ENCODE results near the gene FGF14. TPM values are rescaled to one million over a fixed set of nuclear protein-coding genes. Genes with fewer than 3 reads are reported as not detected.

FGF14 gene
- total and polyA plus RNA-seq, 2 donors (not counting 3 experiments of a cell fraction or from before 2014, with no cell fraction given): not detected

GRCh38 chr13:101712026-101712348 lies 689.9 kb downstream of the FGF14 start:
- FAIRE-seq (no peak), DNase-seq (ENCODE audit: low read depth, low spot score) (peak; percentile 8)
- Histone ChIP-seq H3K4me3 (replicated peaks in 1 of 3; ENCODE audit: insufficient read depth in 1 of 3, low read depth in 1 of 3, low read length in 3 of 3) (no peak overlapping the region), H3K9me1 (replicated peaks; ENCODE audit: control insufficient read depth, extremely low read depth, insufficient read depth, low read length) (no peaks in the 10 kb centered on the region), H3K4me2 (ENCODE audit: insufficient read depth, low read length) (no peak overlapping the region), H3K36me3 (ENCODE audit: control insufficient read depth in 2 of 2, extremely low read depth in 1 of 2, insufficient read depth in 2 of 2, low read length in 2 of 2) (no peaks in the 10 kb centered on the region), H3K27ac (ENCODE audit: insufficient read depth, low read depth, low read length) (no peak overlapping the region), H4K20me1 (replicated peaks; ENCODE audit: control insufficient read depth, extremely low read depth, insufficient read depth, low read length) (no peaks in the 10 kb centered on the region), H3K4me1 (ENCODE audit: control insufficient read depth, extremely low read depth, insufficient read depth, low read length) (no peaks in the 10 kb centered on the region), H3K9me3 (replicated peaks; ENCODE audit: control insufficient read depth, insufficient read depth, low read length) (no peaks in the 10 kb centered on the region), H3K79me2 (ENCODE audit: control insufficient read depth, insufficient read depth, low read length) (no peaks in the 10 kb centered on the region), H3K9ac (replicated peaks; ENCODE audit: extremely low read depth, insufficient read depth, low read length) (no peak overlapping the region), H2AFZ (ENCODE audit: low read depth, low read length) (no peak overlapping the region), H3K27me3 (ENCODE audit: control insufficient read depth in 2 of 2, insufficient read depth in 2 of 2, low read length in 2 of 2) (no peaks in the 10 kb centered on the region)
- ChIA-PET POLR2A (no interaction called here), CTCF (no interaction called here)
- TF ChIP-seq EZH2 (IDR thresholded peaks at IDR 0.05; ENCODE audit: borderline replicate concordance, low read depth, low read length, severe bottlenecking) (no peak), POLR2A (IDR thresholded peaks at IDR 0.05; ENCODE audit: low read depth, low read length) (no peak)
- intact Hi-C loops (cut with micrococcal nuclease): no loop called here
- no TSS peak for BruUV-seq (replicated peaks)
- dilution Hi-C loops (cut with MboI; ENCODE audit: extremely low pct_ligation_motif_present, low sequenced_read_pairs): no loop called here

GRCh38 chr13:101711307-101712025 lies 690.4 kb downstream of the FGF14 start:
- H3K9me3 ChIP-seq (replicated peaks; ENCODE audit: control insufficient read depth, insufficient read depth, low read length): no peaks in the 10 kb centered on the region
- intact Hi-C loops (cut with micrococcal nuclease) (loop anchor here (1.0 kb wide), 1 partner anchor 39 kb away; no protein-coding TSS in a partner anchor), dilution Hi-C loops (cut with MboI; ENCODE audit: extremely low pct_ligation_motif_present, low sequenced_read_pairs) (no loop called here)
- H2AFZ ChIP-seq (ENCODE audit: low read depth, low read length): no peak overlapping the region
- DNase-seq (ENCODE audit: low read depth, low spot score) (no peak), FAIRE-seq (no peak)
- no peaks in the 10 kb centered on the region for H3K9me1 ChIP-seq (replicated peaks; ENCODE audit: control insufficient read depth, extremely low read depth, insufficient read depth, low read length)
- no peaks in the 10 kb centered on the region for H3K4me1 ChIP-seq (ENCODE audit: control insufficient read depth, extremely low read depth, insufficient read depth, low read length)
- POLR2A ChIA-PET: no interaction called here
- no peak overlapping the region for H3K27ac ChIP-seq (ENCODE audit: insufficient read depth, low read depth, low read length)
- no peak overlapping the region for H3K4me3 ChIP-seq (replicated peaks in 1 of 3; ENCODE audit: insufficient read depth in 1 of 3, low read depth in 1 of 3, low read length in 3 of 3)
- TF ChIP-seq MYC (IDR thresholded peaks at IDR 0.05; ENCODE audit: low read depth, low read length) (no peak), JUN (IDR thresholded peaks at IDR 0.05; ENCODE audit: borderline replicate concordance, insufficient read depth, insufficient read length, low read depth) (no peak), MAX (IDR thresholded peaks at IDR 0.05; ENCODE audit: insufficient read depth, insufficient read length) (no peak), GATA2 (IDR thresholded peaks at IDR 0.05; ENCODE audit: insufficient read depth, insufficient read length, low read depth, low read length) (no peak), POLR2A (IDR thresholded peaks at IDR 0.05; ENCODE audit: low read depth, low read length) (no peak), CTCF (IDR thresholded peaks at IDR 0.05; ENCODE audit: extremely low read depth in 1 of 2, insufficient read depth in 1 of 2, low read depth in 1 of 2, low read length in 2 of 2) (no peak), FOS (IDR thresholded peaks at IDR 0.05; ENCODE audit: borderline replicate concordance, insufficient read depth, low read length) (no peak), EZH2 (IDR thresholded peaks at IDR 0.05; ENCODE audit: borderline replicate concordance, low read depth, low read length, severe bottlenecking) (no peak), POLR2AphosphoS5 (IDR thresholded peaks at IDR 0.05; ENCODE audit: insufficient read depth, low read depth, low read length) (no peak)
- H3K36me3 ChIP-seq (ENCODE audit: control insufficient read depth in 2 of 2, extremely low read depth in 1 of 2, insufficient read depth in 2 of 2, low read length in 2 of 2): no peaks in the 10 kb centered on the region
- no peaks in the 10 kb centered on the region for H3K79me2 ChIP-seq (ENCODE audit: control insufficient read depth, insufficient read depth, low read length)
- no peak overlapping the region for H3K9ac ChIP-seq (replicated peaks; ENCODE audit: extremely low read depth, insufficient read depth, low read length)
- no TSS peak for BruUV-seq (replicated peaks)
- no peaks in the 10 kb centered on the region for H4K20me1 ChIP-seq (replicated peaks; ENCODE audit: control insufficient read depth, extremely low read depth, insufficient read depth, low read length)
- no peaks in the 10 kb centered on the region for H3K27me3 ChIP-seq (ENCODE audit: control insufficient read depth in 2 of 2, insufficient read depth in 2 of 2, low read length in 2 of 2)
- no peak overlapping the region for H3K4me2 ChIP-seq (ENCODE audit: insufficient read depth, low read length)
- CTCF ChIA-PET: no interaction called here
